GM12875 (cell line): ENCODE results near the gene LBX2.

Source experiments
- H3K4me3 ChIP-seq: one replicate; pipeline ENCODE4 v1.5.1; 2011; ENCODE audit warnings: low read depth, low read length, control low read depth
- TF ChIP-seq, protein P1 (sequence below): IDR thresholded peaks from 2 replicates; pipeline ENCODE4 v1.5.1; 2011; ENCODE audit warnings: low read depth, mild to moderate bottlenecking, control low read depth, inconsistent platforms, low read length, moderate library complexity, borderline replicate concordance; ENCODE audit not compliant: insufficient read depth

The LBX2 gene

DNA sequence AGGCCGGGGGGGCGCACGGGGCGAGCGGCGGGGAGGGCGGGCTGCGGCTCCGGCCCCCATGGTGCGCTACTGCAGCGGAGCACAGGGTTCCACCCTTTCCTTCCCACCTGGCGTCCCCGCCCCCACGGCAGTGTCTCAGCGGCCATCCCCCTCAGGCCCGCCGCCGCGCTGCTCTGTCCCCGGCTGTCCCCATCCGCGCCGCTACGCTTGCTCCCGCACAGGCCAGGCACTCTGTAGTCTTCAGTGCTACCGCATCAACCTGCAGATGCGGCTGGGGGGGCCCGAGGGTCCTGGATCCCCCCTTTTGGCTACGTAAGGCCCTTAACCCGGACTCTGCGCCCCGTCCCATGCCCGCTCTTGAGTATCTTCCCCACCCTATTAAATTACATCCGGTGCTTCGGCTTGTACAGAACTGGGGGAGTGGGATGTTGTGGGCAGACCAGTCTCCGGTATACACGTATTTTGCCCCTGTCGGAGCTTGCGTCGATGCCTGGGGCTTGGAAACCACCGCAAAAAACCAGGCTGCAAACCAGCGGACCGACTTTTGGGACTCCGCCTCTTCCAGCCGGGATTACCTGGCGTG lies 41.8 kb downstream of the LBX2 start:
- peak overlapping the region; percentile 74 for H3K4me3 ChIP-seq
- TF ChIP-seq, protein P1, sequence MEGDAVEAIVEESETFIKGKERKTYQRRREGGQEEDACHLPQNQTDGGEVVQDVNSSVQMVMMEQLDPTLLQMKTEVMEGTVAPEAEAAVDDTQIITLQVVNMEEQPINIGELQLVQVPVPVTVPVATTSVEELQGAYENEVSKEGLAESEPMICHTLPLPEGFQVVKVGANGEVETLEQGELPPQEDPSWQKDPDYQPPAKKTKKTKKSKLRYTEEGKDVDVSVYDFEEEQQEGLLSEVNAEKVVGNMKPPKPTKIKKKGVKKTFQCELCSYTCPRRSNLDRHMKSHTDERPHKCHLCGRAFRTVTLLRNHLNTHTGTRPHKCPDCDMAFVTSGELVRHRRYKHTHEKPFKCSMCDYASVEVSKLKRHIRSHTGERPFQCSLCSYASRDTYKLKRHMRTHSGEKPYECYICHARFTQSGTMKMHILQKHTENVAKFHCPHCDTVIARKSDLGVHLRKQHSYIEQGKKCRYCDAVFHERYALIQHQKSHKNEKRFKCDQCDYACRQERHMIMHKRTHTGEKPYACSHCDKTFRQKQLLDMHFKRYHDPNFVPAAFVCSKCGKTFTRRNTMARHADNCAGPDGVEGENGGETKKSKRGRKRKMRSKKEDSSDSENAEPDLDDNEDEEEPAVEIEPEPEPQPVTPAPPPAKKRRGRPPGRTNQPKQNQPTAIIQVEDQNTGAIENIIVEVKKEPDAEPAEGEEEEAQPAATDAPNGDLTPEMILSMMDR, result no peak

DNA sequence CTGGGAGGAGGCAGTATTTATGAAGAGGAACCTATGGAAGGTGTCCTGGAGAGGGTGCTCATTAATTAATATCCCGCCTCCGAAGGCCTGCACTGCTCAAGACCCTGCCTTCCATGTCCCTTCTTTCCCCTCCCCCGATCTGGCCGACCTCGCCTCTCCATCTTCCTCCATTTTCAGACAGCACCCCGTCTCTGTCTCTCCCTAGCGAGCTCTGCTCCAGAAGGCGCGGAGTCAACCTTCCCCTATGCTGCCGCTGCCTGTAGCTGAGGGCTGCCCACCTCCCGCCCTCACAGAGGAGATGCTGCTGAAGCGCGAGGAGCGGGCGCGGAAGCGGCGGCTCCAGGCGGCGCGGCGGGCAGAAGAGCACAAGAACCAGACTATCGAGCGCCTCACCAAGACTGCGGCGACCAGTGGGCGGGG lies 42.3 kb downstream of the LBX2 start:
- TF ChIP-seq, protein P1, result no peak
- peak overlapping the region; percentile 74 for H3K4me3 ChIP-seq

DNA sequence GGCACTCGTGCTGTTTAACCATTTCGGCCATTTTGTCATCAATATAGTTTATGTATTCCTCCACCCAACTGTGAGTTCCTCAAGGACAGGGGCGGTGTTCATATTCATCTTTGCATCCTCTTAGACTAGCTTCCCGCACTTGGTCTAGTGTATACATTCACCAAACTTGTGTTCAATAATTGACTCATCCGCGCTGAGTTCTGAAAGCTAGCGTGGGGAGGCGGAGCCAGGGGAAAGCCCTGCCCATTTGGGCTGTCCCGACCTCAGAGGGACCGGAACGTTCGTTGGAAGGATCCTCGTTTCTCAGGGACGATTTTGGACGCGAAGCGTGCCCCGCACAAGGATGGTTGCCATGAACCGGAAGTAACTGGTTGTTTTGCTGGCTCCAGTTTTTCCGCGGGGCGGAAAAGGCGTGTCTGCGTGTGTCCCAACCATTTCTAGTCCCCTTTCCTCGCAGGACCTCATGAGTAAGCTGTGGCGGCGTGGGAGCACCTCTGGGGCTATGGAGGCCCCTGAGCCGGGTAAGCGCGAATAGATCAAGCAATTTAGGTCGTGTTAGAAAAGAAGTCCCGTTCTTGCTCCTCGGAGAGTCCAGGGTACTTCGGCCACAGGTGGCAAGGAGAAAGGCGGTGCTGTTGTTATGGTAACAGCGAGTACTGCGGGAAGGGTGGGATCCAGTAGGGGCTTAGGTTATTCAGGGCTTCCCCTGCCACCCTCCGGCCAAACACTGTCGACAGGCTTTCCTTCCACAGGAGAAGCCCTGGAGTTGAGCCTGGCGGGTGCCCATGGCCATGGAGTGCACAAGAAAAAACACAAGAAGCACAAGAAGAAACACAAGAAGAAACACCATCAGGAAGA lies 44.5 kb downstream of the LBX2 start, which contains the start of gene INO80B:
Gene INO80B (plus strand): TSS at position 434 of the 858 bp plus-strand sequence. CDS start 30 bp downstream, at position 464.
- peak within 1 kb of the TSS; percentile 57 for H3K4me3 ChIP-seq
- TF ChIP-seq, protein P1, result no peak

DNA sequence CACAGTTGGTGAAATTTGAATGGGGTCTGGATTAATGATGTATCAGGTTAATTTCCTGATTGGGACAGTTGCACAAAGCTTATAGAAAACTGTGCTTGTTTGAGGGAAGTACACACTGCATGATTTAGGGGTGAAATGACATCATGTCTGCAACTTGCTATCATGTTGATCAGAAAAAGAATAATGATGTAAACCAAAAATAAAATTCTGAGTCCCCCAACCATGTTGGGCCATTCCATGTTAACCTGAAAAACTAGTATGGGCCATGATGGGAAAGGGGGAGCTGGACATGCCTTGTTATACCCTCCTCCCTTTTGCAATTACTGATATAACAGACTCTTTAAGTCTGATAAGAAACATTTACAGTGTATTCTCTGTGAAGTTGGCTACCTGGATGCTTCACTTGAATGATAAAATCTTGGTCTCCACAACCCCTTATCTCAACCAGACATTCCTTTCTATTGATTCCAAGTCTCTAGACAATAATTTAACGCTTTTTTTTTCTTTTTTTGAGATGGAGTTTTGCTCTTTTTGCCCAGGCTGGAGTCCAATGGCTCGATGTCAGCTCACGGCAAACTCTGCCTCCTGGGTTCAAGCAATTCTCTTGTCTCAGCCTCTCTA lies 48.7 kb downstream of the LBX2 start:
- no peak overlapping the region for H3K4me3 ChIP-seq

DNA sequence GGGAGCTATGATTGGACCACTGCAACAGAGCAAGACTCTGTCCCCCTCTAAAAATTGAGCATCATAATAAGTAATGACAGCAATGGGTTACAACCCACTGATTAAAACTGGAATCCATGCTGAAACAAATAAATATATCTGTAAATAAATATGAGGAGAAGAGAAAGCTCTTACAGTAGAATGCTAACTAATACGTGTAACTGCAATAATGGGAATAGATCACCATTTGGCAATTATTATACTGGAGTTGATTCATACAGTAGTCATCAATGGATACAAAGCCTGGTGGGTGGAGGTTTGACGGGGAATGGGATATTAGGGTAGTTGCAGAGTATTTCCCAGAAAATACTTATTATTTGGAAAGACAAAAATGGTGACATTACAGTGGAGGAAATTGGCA lies 50.6 kb downstream of the LBX2 start:
- TF ChIP-seq, protein P1, result no peak
- H3K4me3 ChIP-seq, result no peak overlapping the region

More for the DNA sequence above, 48.7 kb downstream of the LBX2 start:
- TF ChIP-seq, protein P1, result no peak
